Mesothelial cell of epicardium (in vitro differentiated cells): ENCODE measurements around the gene MRPL20. TPM values are rescaled to one million over a fixed set of nuclear protein-coding genes. Genes with fewer than 3 reads are reported as not detected.

ENCODE experiments used
- DNase-seq, 2 experiments: peaks; one replicate each; pipeline ENCODE4 v3.0.0; 2021; ENCODE audit warnings: low spot score in 2 of 2; ENCODE audit not compliant: unreplicated experiment in 2 of 2
- H3K27ac Mint-ChIP-seq: 2 replicates; pipeline ENCODE4 v1.8.0; 2021; ENCODE audit warnings: mixed read lengths
- H3K27me3 Mint-ChIP-seq: 2 replicates; pipeline ENCODE4 v1.8.0; 2021; ENCODE audit warnings: low read depth, mixed read lengths
- H3K36me3 Mint-ChIP-seq: 2 replicates; pipeline ENCODE4 v1.8.0; 2021; ENCODE audit warnings: mixed read lengths
- H3K4me1 Mint-ChIP-seq: 2 replicates; pipeline ENCODE4 v1.8.0; 2021; ENCODE audit warnings: mixed read lengths
- H3K4me3 Mint-ChIP-seq: 2 replicates; pipeline ENCODE4 v1.8.0; 2021; ENCODE audit warnings: mild to moderate bottlenecking, moderate library complexity, mixed read lengths
- H3K9me3 Mint-ChIP-seq: 2 replicates; pipeline ENCODE4 v1.8.0; 2021; ENCODE audit warnings: mixed read lengths
- CTCF ChIP-seq: fragments of 200-600 bp; sonication (generic); IDR thresholded peaks from one replicate; pipeline ENCODE4 v1.5.0; 2021; ENCODE audit warnings: antibody characterized with exemption; ENCODE audit not compliant: unreplicated experiment
- total RNA-seq: library from RNA; stranded (reverse); gene quantifications from 3 replicates; pipeline ENCODE4 v1.2.1, GENCODE V29; 2021

Gene MRPL20
- total RNA-seq, 1 donor from 2014 or later = 94.7 TPM

- no peak for DNase-seq
- Mint-ChIP-seq H3K27ac (no peak overlapping the region), H3K9me3 (no peaks in the 10 kb centered on the region), H3K4me3 (no peak overlapping the region), H3K4me1 (peaks cover 2% of the 10 kb centered on the region), H3K27me3 (no peaks in the 10 kb centered on the region), H3K36me3 (no peaks in the 10 kb centered on the region)
- no peak for TF ChIP-seq CTCF
Observed at GRCh38 chr1:1367315-1367714, 39.8 kb downstream of the MRPL20 start.

- TF ChIP-seq CTCF = no peak
- H3K4me1 Mint-ChIP-seq = peaks cover 6% of the 10 kb centered on the region
- no peak overlapping the region for H3K27ac Mint-ChIP-seq
- H3K36me3 Mint-ChIP-seq = no peaks in the 10 kb centered on the region
- no peaks in the 10 kb centered on the region for H3K9me3 Mint-ChIP-seq
- H3K4me3 Mint-ChIP-seq = no peak overlapping the region
- DNase-seq = no peak
- no peaks in the 10 kb centered on the region for H3K27me3 Mint-ChIP-seq
Observed at GRCh38 chr1:1366699-1367066, 40.4 kb downstream of the MRPL20 start.

GRCh38 chr1:1365875-1366698, 41.0 kb downstream of the MRPL20 start:
- H3K27ac Mint-ChIP-seq = no peak overlapping the region
- peaks cover 7% of the 10 kb centered on the region for H3K4me1 Mint-ChIP-seq
- no peaks in the 10 kb centered on the region for H3K36me3 Mint-ChIP-seq
- H3K27me3 Mint-ChIP-seq = no peaks in the 10 kb centered on the region
- no peaks in the 10 kb centered on the region for H3K9me3 Mint-ChIP-seq
- TF ChIP-seq CTCF = no peak
- no peak overlapping the region for H3K4me3 Mint-ChIP-seq
- DNase-seq = no peak

- Mint-ChIP-seq H3K4me1 (peaks cover 19% of the 10 kb centered on the region), H3K36me3 (no peaks in the 10 kb centered on the region), H3K27me3 (no peaks in the 10 kb centered on the region), H3K4me3 (no peak overlapping the region), H3K27ac (no peak overlapping the region), H3K9me3 (no peaks in the 10 kb centered on the region)
- no peak for TF ChIP-seq CTCF
- DNase-seq = no peak
Observed at GRCh38 chr1:1364266-1364665, 42.8 kb downstream of the MRPL20 start.

- peaks cover 35% of the 10 kb centered on the region for H3K4me1 Mint-ChIP-seq
- H3K9me3 Mint-ChIP-seq = no peaks in the 10 kb centered on the region
- H3K4me3 Mint-ChIP-seq = no peak overlapping the region
- no peak for DNase-seq
- no peaks in the 10 kb centered on the region for H3K36me3 Mint-ChIP-seq
- H3K27ac Mint-ChIP-seq = peak overlapping the region; percentile 90
- no peaks in the 10 kb centered on the region for H3K27me3 Mint-ChIP-seq
- TF ChIP-seq CTCF = no peak
Observed at GRCh38 chr1:1361982-1362423, 45.1 kb downstream of the MRPL20 start.
